22Rv1 (cell line): Measurements from ENCODE around the gene CELF2.

ENCODE experiments used
- CTCF ChIP-seq: fragments of 450-650 bp; IDR thresholded peaks from 2 replicates; pipeline ENCODE4 v1.5.1; 2017; ENCODE audit warnings: mild to moderate bottlenecking
- ZFX ChIP-seq: fragments of 450-650 bp; IDR thresholded peaks from 2 replicates; pipeline ENCODE4 v1.6.1; 2017; ENCODE audit warnings: antibody characterized with exemption, borderline replicate concordance

- TF ChIP-seq CTCF (no peak), ZFX (no peak)
These were observed 27.8 kb downstream of the CELF2 start for GRCh38 chr10:11045487-11045886.
